K562 (cell line): ENCODE measurements around the gene IL1B.

Experiments
- CTCF ChIP-seq, 3 experiments: IDR thresholded peaks in 2 of 3; conservative IDR thresholded peaks in 1 of 3; 2 replicates each; pipeline ENCODE4 v1.5.1; 2011 to 2012; ENCODE audit warnings: low read length in 3 of 3, mild to moderate bottlenecking in 3 of 3, control low read depth in 2 of 3, improper control_type of control experiment in 1 of 3, inconsistent platforms in 1 of 3, low read depth in 1 of 3, mixed read lengths in 1 of 3, moderate library complexity in 1 of 3; ENCODE audit not compliant: insufficient read depth in 2 of 3
- EHMT2 ChIP-seq: fragments of 450-650 bp; IDR thresholded peaks from 2 replicates; pipeline ENCODE4 v1.6.1; 2018; ENCODE audit warnings: antibody characterized with exemption
- ETV6 ChIP-seq, 3 experiments: fragments of 150-350 bp in 1 of 3; sonication (generic) in 1 of 3; formaldehyde crosslinking in 1 of 3; IDR thresholded peaks; 2 replicates each; pipeline versions ENCODE4 v1.6.1 to v1.8.0; 2014 to 2022; ENCODE audit warnings: borderline replicate concordance in 2 of 3, low read depth in 2 of 3, antibody characterized with exemption in 1 of 3, low read length in 1 of 3, mild to moderate bottlenecking in 1 of 3, missing genetic modification reagents in 1 of 3
- GTF2F1 ChIP-seq: IDR thresholded peaks from 2 replicates; pipeline ENCODE4 v1.6.1; 2011; ENCODE audit warnings: low read depth, low read length, improper control_type of control experiment
- HMGN3 ChIP-seq: IDR thresholded peaks from 2 replicates; pipeline ENCODE4 v1.6.1; 2011; ENCODE audit warnings: borderline replicate concordance, low read depth, mild to moderate bottlenecking, mixed read lengths, low read length; ENCODE audit not compliant: insufficient read length; ENCODE audit errors: extremely low read depth
- MYC ChIP-seq, 2 experiments: fragments of 250-450 bp in 1 of 2; sonication (Bioruptor Pico) in 1 of 2; IDR thresholded peaks; 2 replicates each; pipeline versions ENCODE4 v1.5.1 to v1.6.1; 2012 to 2021; ENCODE audit warnings: low read depth in 2 of 2, borderline replicate concordance in 1 of 2, improper control_type of control experiment in 1 of 2, low read length in 1 of 2, mild to moderate bottlenecking in 1 of 2, moderate library complexity in 1 of 2
- NFIC ChIP-seq: fragments of 450-650 bp; IDR thresholded peaks from 2 replicates; pipeline ENCODE4 v1.6.1; 2017; ENCODE audit warnings: mild to moderate bottlenecking, inconsistent platforms
- POLR3A ChIP-seq: IDR thresholded peaks from 2 replicates; pipeline ENCODE4 v1.6.1; 2011; ENCODE audit warnings: borderline replicate concordance, mild to moderate bottlenecking, moderate library complexity; ENCODE audit not compliant: insufficient read length, insufficient read depth; ENCODE audit errors: extremely low read depth
- TAF7 ChIP-seq: fragments of 450-650 bp; IDR thresholded peaks from 2 replicates; pipeline ENCODE4 v1.6.1; 2016; ENCODE audit warnings: missing genetic modification characterization, missing compliant biosample characterization
- ZBTB34 ChIP-seq: fragments of 250-450 bp; sonication (Bioruptor Pico); IDR thresholded peaks from 2 replicates; pipeline ENCODE4 v1.8.0; 2021; ENCODE audit warnings: mild to moderate bottlenecking, moderate library complexity
- ZNF785 ChIP-seq: fragments of 250-450 bp; sonication (Bioruptor Pico); IDR thresholded peaks from 2 replicates; pipeline ENCODE4 v1.4.0; 2020; ENCODE audit warnings: mild to moderate bottlenecking
- TF ChIP-seq, protein P1 (sequence below): sonication (generic); formaldehyde crosslinking; IDR thresholded peaks from 2 replicates; pipeline ENCODE4 v1.9.0; 2022; ENCODE audit warnings: mild to moderate bottlenecking, missing genetic modification reagents
- TF ChIP-seq, protein P2 (sequence below), 3 experiments: fragments of 200-800 bp in 1 of 3; fragments of 250-450 bp in 1 of 3; fragments of 450-650 bp in 1 of 3; sonication (Bioruptor Pico) in 1 of 3; sonication (Bioruptor generic) in 1 of 3; formaldehyde crosslinking in 1 of 3; IDR thresholded peaks; 2 replicates each; pipeline versions ENCODE4 v1.6.1 to v1.8.0; 2016 to 2022; ENCODE audit warnings: mild to moderate bottlenecking in 2 of 3, missing genetic modification characterization in 2 of 3, missing compliant biosample characterization in 1 of 3, moderate library complexity in 1 of 3

DNA sequence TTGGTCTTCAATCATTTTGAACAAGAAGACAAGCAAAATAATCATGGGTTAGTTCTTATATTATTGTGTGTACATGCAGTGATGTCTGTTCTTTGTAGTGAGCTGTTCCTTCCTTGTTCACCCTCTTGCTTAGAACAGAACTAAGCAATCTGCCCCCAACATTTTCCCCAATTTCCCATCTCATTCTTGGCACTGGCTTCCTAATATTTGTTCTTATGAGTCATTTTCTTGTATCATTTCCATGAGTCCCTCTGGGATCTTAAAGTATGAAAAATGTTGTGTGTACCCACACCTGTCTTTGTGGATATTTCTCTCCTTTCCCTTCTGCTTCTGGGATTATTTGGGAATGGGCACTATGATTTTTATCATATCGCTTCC, 3.5 kb upstream of the IL1B start:
- TF ChIP-seq, protein P1, sequence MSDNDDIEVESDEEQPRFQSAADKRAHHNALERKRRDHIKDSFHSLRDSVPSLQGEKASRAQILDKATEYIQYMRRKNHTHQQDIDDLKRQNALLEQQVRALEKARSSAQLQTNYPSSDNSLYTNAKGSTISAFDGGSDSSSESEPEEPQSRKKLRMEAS (CRISPR knock-in tag), result no peak
- TF ChIP-seq ZBTB34 (CRISPR knock-in tag) (no peak), CTCF (IDR thresholded peaks at IDR 0.05 in 2 of 3, conservative IDR thresholded peaks at IDR 0.05 in 1 of 3; ENCODE audit: insufficient read depth in 2 of 3, low read depth in 1 of 3, low read length in 3 of 3) (no peak), EHMT2 (no peak), GTF2F1 (no peak), ETV6 (IDR thresholded peaks at IDR 0.05; ENCODE audit: borderline replicate concordance in 1 of 2, low read depth in 2 of 2, low read length in 1 of 2) (no peak), ETV6 (CRISPR knock-in tag; IDR thresholded peaks at IDR 0.05; ENCODE audit: borderline replicate concordance) (no peak), ZNF785 (CRISPR knock-in tag) (no peak), NFIC (no peak), POLR3A (no peak), MYC (IDR thresholded peaks at IDR 0.05; ENCODE audit: low read depth, low read length) (no peak), MYC (CRISPR knock-in tag; IDR thresholded peaks at IDR 0.05; ENCODE audit: borderline replicate concordance, low read depth) (no peak), HMGN3 (no peak), TAF7 (tag) (no peak)
- TF ChIP-seq, protein P2, sequence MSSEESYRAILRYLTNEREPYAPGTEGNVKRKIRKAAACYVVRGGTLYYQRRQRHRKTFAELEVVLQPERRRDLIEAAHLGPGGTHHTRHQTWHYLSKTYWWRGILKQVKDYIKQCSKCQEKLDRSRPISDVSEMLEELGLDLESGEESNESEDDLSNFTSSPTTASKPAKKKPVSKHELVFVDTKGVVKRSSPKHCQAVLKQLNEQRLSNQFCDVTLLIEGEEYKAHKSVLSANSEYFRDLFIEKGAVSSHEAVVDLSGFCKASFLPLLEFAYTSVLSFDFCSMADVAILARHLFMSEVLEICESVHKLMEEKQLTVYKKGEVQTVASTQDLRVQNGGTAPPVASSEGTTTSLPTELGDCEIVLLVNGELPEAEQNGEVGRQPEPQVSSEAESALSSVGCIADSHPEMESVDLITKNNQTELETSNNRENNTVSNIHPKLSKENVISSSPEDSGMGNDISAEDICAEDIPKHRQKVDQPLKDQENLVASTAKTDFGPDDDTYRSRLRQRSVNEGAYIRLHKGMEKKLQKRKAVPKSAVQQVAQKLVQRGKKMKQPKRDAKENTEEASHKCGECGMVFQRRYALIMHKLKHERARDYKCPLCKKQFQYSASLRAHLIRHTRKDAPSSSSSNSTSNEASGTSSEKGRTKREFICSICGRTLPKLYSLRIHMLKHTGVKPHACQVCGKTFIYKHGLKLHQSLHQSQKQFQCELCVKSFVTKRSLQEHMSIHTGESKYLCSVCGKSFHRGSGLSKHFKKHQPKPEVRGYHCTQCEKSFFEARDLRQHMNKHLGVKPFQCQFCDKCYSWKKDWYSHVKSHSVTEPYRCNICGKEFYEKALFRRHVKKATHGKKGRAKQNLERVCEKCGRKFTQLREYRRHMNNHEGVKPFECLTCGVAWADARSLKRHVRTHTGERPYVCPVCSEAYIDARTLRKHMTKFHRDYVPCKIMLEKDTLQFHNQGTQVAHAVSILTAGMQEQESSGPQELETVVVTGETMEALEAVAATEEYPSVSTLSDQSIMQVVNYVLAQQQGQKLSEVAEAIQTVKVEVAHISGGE (CRISPR knock-in tag; IDR thresholded peaks at IDR 0.05), result no peak
